C4-2B (cell line): Measurements from ENCODE around the gene CASZ1.

ENCODE experiments used
- H3K27ac ChIP-seq: fragments of 450-650 bp; 2 replicates; pipeline ENCODE4 v1.5.1; 2017
- ZFX ChIP-seq: fragments of 450-650 bp; IDR thresholded peaks from 2 replicates; pipeline ENCODE4 v1.6.1; 2017
- TF ChIP-seq, protein P1 (sequence below): fragments of 450-650 bp; conservative IDR thresholded peaks from 2 replicates; pipeline ENCODE4 v1.5.1; 2017; ENCODE audit warnings: mild to moderate bottlenecking

The CASZ1 gene

DNA sequence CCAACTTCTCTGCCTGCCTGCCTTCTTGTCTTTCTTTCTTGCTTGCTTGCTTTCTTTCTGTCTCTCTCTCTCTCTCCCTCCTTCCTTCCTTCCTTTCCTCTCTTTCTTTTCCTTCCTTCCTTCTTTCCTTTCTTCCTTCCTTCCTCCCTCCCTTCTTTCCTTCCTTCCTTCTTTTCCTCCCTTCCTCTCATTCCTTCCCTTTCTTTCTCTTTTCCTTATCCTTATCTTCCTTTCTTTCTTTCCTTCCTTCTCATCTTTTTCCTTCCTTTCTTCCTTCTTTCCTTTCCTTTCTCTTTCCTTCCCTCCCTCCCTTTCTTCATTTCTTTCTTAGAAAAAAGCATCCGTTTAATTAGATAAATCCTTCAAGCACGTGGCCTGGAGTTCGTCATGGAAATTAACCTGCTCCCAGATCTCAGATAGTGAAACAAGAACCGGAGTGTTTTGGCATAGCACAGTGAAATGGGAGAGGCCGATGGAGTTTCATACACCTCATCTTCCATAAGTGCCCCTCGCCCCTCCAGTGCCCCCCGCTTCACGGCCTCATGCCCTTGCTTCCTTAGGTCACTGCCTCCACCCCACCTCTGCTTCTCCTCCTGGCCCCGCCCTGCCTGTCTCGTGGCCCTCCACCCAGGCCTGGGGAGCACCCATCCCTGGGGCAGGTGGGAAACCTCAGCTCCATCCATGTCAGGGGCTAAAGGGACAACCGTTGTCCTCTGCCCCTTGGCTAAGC lies 11.3 kb downstream of the CASZ1 start:
- TF ChIP-seq ZFX: no peak
- TF ChIP-seq, protein P1, sequence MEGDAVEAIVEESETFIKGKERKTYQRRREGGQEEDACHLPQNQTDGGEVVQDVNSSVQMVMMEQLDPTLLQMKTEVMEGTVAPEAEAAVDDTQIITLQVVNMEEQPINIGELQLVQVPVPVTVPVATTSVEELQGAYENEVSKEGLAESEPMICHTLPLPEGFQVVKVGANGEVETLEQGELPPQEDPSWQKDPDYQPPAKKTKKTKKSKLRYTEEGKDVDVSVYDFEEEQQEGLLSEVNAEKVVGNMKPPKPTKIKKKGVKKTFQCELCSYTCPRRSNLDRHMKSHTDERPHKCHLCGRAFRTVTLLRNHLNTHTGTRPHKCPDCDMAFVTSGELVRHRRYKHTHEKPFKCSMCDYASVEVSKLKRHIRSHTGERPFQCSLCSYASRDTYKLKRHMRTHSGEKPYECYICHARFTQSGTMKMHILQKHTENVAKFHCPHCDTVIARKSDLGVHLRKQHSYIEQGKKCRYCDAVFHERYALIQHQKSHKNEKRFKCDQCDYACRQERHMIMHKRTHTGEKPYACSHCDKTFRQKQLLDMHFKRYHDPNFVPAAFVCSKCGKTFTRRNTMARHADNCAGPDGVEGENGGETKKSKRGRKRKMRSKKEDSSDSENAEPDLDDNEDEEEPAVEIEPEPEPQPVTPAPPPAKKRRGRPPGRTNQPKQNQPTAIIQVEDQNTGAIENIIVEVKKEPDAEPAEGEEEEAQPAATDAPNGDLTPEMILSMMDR: no peak
- no peak overlapping the region for H3K27ac ChIP-seq

DNA sequence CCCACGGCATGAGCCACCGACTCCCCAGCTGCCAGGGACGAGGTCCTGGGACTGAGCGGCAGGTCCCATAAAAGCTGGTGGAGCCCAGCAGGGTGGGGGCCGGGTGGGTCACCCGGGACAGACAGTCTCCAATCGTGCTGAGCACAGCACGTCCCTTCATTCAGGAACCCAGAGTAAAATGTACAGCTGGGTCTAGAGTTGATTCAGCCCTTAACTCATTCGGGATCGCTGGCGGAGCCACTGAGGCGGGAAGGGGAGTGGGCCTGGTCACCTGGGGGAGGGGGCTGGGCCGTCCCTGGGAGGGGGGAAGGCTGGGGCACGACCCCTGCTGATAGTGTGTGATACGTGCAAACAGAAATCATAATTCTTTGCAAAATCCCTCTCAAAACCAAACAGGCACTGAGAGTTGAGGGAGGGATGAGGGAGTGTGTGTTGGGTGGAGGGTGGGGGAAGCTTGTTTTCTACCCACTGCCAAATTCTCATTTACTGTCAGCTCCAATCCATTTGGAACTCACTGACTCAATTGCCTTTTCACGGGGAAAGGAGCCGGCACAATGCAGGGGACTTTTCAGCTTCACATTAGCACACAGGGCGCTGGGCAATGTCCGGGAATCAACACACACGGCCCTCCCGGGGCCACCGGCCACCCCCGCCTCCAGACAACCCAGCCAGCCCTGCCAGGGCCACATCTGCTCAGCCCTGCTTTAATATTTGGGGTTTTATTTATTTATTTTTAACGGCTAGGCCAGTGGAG lies 13.8 kb downstream of the CASZ1 start:
- H3K27ac ChIP-seq: no peak overlapping the region
- TF ChIP-seq, protein P1: no peak
- TF ChIP-seq ZFX: no peak

DNA sequence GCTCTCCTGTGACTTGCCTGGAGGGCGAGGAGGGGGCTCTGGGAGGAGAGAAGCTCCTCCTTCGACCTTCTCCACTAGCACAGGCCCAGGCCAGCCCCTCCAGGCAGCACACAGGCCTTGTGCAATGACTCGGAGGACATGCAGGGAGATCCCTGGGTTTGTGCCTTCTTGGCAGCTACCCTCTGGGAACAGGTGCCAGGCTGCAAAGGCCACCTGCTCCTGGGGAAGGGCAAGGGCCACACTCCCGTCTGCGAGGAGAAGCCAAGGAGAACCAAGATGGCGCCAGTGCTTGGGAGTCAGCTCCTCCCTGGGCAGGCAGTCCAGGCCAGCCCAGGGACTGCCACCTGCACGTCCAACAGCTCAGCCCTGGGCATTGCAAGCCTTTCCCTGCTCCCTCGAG lies 15.3 kb downstream of the CASZ1 start:
- TF ChIP-seq, protein P1: no peak
- TF ChIP-seq ZFX: no peak
- peak overlapping the region; percentile 78 for H3K27ac ChIP-seq

DNA sequence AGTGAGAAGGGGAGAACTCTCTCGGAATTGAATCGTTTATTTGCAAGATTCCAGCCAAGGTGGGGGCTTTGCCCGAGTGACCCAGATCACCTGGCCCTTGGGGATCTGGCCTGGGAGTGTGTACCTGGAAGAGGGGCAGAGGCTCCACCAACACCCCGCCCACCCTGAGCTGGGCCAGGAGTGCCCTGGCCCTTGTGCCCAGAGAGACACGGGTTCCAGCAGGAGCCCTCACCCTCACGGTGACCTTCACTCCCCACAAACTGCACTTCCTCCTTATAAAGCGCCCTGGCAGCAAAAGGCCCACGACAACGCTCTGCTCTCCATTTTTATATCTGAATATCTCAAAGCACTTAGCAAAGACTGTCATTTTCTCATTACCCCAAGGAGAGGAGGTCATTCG lies 16.6 kb downstream of the CASZ1 start:
- peak overlapping the region; percentile 78 for H3K27ac ChIP-seq
- TF ChIP-seq, protein P1: no peak
- TF ChIP-seq ZFX: no peak

DNA sequence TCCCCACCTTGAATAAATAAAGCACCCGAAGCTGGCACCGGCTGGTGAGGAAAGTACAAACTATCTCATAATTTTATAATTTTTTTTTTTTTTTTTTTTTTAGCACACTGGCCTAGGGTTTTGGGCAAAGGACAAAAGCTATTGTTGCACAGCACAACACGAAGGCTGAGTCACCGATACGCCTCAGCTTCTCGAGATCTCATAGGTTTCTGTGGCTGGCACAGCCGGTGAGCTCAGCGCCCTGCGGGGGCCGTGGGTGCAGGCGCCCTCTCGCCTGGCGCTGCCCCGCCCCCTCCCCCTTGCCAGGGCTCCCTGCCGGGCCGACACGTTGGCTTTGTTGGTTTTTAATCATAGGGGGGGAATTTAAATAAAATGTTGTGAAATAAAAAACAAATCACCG lies 17.2 kb downstream of the CASZ1 start:
- H3K27ac ChIP-seq: peak overlapping the region; percentile 78

DNA sequence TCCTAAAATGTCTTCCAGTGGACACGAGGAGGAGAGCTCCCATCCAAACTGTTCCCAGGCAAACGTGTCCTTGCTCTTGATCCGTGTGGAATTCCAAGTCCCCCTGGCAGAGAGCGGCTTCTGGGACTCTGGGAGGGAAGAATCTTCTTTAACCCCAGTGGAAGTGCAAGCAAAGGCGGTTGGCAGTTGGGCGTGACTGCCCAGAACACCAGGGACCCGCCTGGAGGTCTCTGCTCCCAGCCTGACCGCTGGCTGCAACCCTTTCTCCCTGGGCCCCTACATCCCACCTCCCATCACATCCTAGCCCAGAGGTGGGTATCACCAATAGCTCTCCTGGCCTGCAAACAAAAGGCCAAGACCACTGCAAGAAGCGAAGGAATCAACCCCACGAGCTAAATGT lies 17.8 kb downstream of the CASZ1 start:
- TF ChIP-seq ZFX: no peak
- TF ChIP-seq, protein P1: no peak

More for the DNA sequence above, 17.2 kb downstream of the CASZ1 start:
- TF ChIP-seq, protein P1: no peak
- no peak for TF ChIP-seq ZFX

DNA sequence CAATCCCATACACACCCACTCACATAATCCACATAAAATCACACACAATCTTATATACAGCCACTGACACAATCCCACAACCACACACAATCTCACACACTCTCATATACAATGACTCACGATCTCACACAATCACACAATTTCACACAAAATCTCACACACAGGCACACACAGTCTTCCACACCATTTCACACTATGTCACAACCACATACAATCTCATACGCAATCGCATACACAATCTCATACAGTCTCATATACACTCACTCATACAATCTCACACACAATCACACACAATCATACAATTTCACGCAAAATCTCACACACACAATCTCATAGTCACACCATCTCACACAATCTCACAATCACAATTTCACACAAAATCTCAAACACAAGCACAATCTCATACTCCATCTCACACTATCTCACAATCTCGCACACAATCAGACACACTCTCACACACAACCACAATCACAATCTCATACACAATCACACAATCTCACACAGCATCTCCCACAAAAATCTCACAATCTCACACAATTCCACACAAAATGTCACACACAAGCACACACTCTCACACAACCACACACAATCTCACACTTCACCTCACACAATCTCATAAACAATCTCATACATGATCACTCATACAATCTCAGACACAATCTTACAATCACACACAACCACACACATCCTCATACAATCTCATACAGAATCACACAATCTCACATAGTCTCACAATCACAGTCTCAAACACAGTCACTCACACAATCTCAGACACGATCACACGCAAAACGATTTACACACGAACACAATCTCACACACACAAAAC lies 18.5 kb downstream of the CASZ1 start:
- H3K27ac ChIP-seq: peak overlapping the region; percentile 78
- TF ChIP-seq ZFX: no peak
- TF ChIP-seq, protein P1: no peak

More for the DNA sequence above, 17.8 kb downstream of the CASZ1 start:
- peak overlapping the region; percentile 78 for H3K27ac ChIP-seq
